Upper lobe of left lung (tissue), 4 donors: Measurements from ENCODE around the gene MARK3.

Source experiments
- EP300 ChIP-seq, 4 donors: sonication (generic); formaldehyde crosslinking; IDR thresholded peaks; one replicate each; pipeline ENCODE4 v1.5.1; 2017; ENCODE audit warnings: antibody characterized with exemption in 4 of 4, control low read depth in 2 of 4
- POLR2A ChIP-seq, 4 donors: fragments of 450-650 bp; IDR thresholded peaks; one replicate each; pipeline ENCODE4 v1.5.1; 2016 to 2017; ENCODE audit warnings: antibody characterized with exemption in 4 of 4, mild to moderate bottlenecking in 2 of 4
- POLR2AphosphoS5 ChIP-seq, 2 donors: sonication (generic); formaldehyde crosslinking; IDR thresholded peaks; one replicate each; pipeline ENCODE4 v1.5.1; 2017; ENCODE audit warnings: antibody characterized with exemption in 2 of 2
- TF ChIP-seq, protein P1 (sequence below), 6 experiments: fragments of 450-650 bp in 4 of 6; fragments of 200-600 bp in 2 of 6; sonication (generic) in 2 of 6; IDR thresholded peaks; one replicate each; pipeline ENCODE4 v1.5.1; 2016 to 2019; ENCODE audit warnings: antibody characterized with exemption in 6 of 6

DNA sequence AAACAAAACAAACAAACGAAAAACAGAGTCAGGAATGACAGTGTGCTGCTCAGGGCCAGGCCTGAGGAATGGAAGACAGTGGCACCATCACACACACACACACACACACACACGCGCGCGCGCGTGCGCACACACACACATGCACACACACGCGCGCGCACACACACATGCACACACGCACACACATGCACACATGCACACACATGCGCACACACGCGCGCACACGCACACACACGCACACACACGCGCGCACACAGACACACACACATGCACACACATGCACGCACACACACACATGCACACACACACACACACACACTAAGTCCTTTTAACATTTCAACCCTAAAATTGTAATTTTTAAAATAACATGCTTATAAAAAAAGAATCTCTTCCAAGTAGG is 13.2 kb upstream of the MARK3 start:
- TF ChIP-seq, protein P1, sequence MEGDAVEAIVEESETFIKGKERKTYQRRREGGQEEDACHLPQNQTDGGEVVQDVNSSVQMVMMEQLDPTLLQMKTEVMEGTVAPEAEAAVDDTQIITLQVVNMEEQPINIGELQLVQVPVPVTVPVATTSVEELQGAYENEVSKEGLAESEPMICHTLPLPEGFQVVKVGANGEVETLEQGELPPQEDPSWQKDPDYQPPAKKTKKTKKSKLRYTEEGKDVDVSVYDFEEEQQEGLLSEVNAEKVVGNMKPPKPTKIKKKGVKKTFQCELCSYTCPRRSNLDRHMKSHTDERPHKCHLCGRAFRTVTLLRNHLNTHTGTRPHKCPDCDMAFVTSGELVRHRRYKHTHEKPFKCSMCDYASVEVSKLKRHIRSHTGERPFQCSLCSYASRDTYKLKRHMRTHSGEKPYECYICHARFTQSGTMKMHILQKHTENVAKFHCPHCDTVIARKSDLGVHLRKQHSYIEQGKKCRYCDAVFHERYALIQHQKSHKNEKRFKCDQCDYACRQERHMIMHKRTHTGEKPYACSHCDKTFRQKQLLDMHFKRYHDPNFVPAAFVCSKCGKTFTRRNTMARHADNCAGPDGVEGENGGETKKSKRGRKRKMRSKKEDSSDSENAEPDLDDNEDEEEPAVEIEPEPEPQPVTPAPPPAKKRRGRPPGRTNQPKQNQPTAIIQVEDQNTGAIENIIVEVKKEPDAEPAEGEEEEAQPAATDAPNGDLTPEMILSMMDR (IDR thresholded peaks at IDR 0.05) = no peak
- TF ChIP-seq POLR2A (IDR thresholded peaks at IDR 0.05) (no peak), EP300 (IDR thresholded peaks at IDR 0.05) (no peak), POLR2AphosphoS5 (IDR thresholded peaks at IDR 0.05) (no peak)
